ENCODE measurements around the gene LRBA.
A peak's percentile ranks its signal among the peaks of the same experiment; 100 is the strongest.
"Not testable (repeated sequence)": the region's sequence is repeated elsewhere in the genome, so short reads cannot be mapped to it uniquely, and the experiment has no call there.

LRBA gene

DNA sequence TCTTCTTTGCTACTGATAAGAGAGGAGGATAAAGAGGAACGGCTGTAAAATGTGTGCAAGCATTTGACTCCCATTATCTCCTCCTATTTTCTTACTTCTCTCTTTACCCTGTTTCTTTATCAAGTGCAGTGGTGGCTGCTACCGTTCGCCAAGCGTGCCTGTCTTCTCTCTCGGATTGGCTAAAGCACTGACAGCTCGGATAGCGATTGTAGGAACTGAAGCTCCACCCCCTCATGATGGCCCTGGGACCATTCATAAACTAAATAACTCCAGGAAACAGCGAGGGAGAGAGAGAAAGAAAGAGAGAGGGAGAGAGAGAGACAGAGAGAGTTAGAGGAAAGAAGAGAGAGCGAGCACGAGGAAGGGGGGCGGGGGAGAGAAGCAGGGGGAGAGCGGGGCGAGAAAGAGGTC lies 433.4 kb downstream of the LRBA start:
- no peak for DNase-seq

DNA sequence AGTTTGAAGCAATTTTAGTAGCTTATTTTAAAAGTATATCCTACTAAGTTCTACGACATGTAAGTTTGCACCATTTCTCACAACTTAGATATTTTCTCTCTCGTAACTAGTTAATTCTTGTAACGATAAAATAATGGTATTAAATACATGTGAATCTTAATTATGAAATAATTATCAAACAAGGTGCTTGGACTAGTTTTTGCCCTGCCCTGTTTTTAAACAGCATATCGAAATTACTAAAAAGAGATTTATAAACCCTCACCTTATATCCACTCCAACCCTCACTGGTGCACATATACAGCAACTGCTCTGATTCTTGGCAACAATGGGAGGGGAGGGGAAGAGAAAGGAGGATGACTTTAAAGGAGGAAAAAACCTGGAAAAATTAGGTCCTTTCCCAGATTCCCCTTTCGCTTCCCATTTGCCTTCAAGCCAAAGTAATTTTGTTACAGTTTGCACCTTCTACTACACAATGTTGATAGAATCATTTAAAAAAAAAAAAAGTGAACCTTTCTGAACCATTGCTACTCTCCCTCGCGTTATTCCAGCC lies 434.0 kb downstream of the LRBA start:
- no peak for DNase-seq

DNA sequence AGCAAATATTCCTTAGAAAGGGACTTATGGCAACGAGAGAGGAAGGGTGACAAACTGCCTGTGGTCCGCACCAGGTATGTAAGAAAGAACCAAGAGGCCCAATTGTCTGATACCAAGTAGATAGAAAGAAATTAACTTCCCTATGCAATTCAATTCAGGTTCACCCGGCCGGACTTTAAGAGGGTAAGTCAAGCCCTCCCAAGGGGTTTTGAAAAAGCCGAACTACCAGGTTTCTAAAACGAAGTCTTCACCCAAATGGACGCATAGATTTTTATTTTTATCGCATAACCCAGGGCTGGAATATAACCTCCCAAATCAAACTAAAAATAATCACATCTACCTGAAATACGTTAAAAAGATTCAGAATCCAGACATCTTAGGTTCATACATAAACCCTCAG lies 434.8 kb downstream of the LRBA start:
- DNase-seq: no peak

DNA sequence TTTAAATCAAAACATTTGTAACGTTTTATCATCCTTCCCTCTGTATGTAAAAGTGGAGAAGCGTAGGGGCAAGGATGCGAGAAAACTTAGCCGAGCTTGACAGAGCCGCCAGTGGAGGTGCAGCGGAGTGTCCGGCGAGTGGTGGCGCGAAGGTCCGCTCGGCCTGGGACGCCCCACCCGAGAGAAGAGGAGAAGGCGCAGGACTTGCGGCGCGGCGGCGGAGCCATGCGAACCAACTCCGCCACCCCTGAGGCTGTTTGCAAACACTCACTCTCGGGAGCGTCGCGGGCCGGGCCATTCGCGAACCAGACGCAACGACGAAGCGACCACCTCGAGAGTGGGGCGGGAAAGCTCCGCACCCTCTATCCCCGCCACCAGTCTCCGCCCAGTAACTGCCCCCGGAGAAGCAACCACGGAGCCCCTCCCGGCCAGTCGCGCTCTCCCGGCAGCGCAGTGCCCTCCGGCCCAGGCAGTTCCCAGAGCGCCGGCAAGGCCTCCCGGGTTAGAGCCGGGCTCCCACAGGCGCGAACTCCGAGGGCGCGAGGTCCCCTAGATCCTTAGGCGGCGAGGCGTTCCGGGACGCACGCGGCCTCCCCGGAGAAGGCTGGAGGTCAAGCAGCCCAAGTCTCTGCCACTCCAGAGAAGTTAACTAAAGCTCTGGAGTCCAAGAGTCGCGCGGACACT lies 435.4 kb downstream of the LRBA start:
- no peak for DNase-seq

DNA sequence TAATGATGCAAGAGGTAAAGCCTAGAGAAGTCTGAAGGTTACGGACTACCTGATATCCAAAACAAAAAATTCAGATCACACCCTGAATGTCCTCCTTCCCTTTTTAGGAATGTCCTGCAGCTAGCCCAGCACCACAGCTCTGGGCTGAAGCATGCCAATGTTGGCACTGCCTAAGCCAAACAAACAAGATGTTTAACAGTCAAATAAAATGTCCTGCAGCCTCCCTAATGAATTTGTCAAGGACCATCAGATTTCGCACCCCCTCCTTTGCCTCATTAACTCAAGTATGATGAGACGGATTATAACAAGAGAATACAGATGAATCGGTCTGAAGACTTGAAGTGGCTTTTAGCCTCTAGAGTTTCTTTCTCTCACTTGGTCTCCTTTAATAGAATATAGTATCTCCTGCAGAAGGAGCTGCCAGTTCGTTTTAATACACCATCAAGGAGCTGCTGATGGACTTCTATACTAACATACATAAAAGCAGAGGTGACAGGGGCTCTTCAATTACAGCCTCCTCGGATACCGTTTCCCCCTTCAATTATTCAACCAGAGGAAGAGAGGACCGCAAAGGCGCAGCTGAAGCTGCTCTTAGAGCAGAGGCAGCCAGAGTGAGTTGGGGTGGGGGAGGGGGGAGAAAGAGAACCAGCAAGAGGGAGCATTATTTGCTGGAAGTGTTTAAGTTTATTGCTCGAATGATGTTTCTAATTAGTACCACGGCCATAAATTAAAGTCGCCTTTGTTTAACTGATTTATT lies 436.2 kb downstream of the LRBA start:
- no peak for DNase-seq

DNA sequence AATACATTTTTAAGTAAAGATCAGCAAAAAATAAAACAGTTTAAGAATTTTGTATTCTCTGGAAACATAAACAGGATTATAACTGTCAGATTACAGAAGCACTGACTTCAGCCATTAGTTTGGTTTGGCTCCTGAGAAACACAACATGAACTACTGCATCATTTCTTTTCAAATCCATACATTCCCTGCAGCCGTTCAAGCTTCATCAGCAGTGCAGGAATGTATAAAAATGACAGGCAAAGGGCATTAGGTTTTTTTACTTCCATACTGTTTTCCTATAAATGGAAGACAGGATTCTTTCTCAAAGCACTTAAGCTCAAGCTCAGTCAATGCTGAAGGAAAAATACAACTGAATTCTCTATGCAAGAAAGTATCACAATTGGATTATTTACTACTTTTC lies 437.3 kb downstream of the LRBA start:
- DNase-seq: no peak

DNA sequence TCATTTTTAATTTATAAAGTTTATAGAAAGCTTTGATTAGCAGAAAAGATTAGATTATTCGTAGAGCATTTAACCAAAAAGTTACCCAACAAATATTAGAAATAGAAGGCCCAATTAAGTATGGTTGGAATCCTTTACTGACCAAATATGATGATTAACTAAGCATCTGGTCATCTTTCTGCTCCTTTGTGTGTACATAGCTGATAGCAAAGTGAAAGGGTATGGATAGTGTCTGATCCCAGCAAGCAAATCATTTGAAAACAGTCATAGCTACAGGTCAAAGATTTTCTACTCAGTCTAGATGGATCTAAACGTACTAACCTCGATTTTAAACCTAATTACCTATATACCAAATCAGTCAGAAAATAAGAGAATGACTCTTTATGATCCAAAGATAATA lies 440.4 kb downstream of the LRBA start:
- DNase-seq: no peak

DNA sequence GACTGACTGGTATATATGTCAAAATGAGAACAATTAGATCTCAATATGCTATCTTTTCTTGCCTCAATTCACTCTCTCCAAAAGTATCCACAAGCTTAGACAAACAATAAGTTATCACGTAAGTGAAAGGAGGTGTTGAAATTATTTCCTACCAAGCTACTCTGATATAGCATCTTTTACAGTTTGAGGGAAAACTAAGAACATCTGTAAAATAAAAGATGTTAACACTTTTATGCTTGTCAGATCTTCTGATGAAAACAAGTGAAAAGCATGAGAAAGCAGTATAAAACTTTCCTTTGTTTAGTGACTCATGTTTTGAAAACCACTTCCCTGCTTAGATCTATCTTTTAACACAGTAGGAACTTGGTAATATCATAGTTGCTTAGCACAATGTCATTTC lies 441.6 kb downstream of the LRBA start:
- no peak for DNase-seq

DNA sequence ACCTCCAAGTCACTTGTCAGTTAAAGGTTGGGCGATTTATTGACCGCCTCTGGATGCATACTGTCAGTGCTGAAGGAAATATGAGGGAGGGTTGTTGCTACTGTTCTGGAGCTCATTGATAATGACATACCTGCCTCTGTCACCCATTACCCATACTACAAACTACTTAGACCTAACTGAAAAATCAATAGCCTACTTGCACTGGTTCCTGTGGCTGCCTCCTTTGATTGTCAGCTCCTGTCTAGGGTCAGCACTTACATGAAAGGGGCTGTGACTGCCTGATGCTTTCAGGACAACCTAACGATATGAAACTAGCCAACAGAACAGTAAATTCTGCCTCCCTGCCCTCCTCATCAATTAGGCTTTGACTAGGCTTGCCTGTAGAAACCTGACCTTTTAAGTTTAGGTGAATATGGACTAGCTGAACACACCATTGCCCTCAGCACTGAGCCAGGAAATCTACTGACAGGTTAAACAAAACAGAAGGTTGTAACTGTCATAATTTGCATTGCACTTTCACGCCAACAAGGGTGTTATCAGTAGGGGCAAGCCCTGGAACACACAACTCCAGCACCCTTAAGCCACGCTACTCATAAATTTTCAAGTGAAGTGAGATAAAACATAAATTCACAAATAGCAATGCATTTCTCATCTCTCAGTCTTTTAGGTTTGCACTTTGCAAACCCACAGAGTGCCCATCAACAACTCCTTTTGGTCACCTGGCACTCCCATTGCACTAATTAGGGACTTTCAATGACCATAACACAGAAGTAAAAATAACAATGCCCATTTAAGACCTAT lies 442.2 kb downstream of the LRBA start:
- DNase-seq: no peak

DNA sequence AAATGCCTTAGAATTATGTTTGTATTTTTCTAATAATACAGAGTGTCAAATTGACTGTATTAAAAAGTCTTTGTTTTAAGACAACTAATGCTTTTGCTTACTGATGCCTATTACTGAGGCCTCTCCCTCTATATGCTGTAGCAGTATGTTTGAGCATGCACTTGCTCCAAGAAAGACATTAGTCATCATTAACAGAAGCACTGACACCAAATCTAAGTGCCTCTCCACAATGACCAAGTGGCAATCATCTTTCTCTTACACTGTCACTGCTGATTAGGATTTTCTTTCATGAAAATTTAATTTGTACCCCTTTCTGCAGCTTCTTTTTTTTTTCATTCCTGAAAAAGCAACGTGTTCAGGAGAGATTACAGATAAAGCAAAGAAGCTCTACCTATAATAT lies 444.2 kb downstream of the LRBA start:
- DNase-seq: peak; percentile 21

DNA sequence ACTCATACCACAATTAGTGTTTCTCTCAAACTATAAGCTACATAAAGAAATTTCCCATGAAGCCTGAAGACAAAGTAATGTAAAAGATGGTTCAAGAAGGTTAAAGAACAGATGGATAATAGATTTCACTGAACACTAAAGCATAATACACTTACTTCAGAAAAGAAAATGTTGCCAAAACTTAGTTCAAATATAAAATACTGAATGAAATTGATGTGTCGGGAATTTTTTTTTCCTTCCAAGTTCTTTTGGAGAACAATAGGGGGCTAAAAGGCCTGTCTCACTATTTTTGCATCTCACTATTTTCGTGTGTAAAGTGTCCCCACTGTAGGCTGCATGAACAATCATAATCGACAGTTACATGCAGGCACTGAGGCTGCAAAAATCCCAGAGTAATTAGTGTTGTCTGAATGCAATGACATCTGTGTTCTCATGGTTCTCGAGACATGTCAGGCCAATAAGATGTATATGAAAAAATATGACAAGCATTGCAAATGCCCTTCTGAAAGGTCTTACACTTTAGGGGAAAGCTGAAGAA lies 445.0 kb downstream of the LRBA start:
- DNase-seq: no peak

DNA sequence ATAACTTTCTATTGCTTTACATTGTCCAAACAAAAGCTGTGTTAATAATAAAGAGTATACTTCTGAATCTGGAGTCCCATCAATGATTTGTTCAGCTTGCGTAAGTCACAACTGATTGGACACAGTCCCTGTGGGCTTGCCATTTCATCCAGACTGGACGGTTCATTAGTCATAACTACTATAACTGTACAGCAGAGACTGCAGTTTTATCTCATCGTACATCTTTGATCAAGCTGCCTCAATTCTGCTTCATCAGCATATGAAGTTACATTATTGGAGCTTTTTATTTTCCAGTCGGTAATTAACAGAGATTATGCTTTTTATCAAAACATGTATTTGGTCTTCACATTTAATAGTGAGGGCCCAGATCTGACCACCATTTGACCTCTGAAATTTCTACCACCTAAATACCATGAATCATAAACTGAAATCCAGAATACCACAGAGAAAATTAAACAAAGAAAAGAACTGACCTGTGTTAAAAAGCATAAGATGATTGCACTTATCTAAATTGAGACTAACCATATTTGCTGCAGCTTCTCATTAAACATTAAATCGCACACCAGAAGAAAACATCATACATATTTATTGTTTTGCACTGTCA lies 445.6 kb downstream of the LRBA start:
- DNase-seq: no peak

DNA sequence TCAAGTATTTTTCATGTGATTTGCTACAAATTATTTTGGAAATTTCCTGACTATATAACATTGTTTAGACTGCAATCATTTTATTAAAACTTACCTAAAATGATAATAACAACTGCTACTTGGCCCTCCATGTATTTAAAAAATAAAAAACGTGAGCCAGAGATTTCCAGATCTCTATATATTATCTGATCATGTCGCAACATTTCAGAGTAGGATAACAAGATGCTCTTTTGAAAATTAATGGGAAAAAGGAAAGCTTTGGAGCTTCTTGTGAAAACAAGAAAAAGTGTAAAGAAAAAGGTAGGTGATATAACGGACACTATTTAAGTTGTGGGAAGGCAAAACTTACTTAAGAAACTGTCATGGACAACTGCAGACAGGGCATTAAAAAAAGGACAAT lies 448.0 kb downstream of the LRBA start:
- no peak for DNase-seq

DNA sequence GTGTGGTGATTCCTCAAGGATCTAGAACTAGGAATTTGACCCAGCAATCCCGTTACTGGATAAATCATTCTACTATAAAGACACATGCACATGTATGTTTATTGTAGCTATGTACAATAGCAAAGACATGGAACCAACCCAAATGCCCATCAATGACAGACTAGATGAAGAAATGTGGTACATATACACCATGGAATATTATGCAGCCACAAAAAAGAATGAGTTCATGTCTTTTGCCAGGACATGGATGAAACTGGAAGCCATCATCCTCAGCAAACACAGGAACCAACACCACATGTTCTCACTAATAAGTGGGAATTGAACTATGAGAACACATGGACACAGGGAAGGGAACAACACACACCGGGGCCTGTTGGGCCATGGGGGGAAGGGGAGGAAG lies 450.1 kb downstream of the LRBA start:
- not testable (repeated sequence) for DNase-seq

DNA sequence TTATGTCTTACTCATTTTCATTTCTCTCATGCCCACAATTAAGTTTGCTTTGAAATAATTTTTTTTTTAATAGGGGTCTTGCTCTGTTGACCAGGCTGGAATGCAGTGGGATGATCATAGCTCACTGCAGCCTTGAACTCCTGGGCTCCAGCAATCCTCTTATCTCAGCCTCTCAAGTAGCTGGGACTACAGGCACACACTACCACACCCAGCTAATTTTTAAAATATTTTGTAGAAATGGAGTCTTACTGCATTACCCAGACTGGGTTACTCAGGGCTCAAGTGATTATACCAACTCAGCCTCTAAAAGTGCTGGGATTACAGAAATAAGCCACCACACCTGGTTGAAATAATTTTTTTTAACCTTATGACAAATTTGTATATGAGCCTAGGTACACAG lies 452.3 kb downstream of the LRBA start:
- DNase-seq: no peak

DNA sequence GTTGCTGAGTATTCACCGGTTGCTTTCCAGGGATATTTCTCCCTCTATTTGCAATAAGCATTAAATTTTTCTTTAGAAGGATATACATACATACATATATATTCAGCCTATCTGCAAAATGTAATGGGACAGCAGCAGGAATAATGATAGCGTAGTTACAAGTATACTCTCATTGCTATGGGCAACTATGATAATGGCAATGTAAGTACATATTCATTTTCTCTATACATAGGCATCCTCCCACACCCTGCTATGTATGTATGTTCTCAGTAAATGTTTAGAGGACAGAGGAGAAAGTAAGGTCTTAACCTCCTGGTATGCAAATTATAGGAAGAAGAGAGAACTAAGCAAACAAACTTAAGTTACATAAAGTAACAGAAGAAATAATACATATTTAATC lies 452.8 kb downstream of the LRBA start:
- no peak for DNase-seq

DNA sequence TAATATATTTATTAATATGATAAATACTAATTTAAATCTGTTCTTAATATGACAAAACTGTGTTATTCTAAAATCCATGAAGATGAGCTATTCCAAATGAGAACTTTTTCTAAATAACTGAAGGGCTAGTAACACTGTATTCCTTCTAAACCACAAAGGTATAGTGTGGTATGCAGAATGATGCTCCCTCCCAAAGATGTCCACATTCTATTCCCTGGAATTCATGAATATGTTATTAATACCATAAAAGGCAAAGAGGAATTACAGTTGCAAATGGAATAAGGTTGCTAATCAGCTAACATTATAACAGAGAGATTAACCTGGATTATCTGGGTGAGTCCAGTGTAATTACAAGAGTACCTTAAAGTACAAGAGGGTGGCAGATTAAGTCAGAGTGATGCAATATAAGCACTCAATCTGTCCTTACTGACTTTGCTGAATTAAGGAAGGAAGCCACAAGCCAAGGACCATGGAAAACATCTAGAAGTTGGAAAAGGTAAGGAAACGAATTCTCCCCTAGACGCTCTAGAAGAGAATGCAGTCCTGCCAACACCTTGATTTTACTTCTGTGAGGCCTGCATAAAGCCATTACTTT lies 453.8 kb downstream of the LRBA start:
- no peak for DNase-seq

DNA sequence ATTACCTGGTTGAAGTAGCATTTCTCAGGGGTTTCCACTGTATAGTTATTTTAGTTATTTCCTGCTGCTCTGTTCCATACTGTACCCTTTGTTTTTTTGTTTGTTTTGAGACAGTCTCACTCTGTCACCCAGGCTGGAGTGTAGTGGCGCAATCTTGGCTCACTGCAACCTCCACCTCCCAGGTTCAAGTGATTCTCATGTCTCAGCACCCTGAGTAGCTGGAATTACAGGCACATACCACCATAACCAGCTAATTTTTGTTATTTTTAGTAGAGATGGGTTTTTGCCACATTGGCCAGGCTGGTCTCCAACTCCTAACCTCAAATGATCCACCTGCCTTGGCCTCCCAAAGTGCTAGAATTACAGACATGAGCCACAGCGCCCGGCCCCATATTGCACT lies 457.3 kb downstream of the LRBA start:
- DNase-seq: not testable (repeated sequence)

DNA sequence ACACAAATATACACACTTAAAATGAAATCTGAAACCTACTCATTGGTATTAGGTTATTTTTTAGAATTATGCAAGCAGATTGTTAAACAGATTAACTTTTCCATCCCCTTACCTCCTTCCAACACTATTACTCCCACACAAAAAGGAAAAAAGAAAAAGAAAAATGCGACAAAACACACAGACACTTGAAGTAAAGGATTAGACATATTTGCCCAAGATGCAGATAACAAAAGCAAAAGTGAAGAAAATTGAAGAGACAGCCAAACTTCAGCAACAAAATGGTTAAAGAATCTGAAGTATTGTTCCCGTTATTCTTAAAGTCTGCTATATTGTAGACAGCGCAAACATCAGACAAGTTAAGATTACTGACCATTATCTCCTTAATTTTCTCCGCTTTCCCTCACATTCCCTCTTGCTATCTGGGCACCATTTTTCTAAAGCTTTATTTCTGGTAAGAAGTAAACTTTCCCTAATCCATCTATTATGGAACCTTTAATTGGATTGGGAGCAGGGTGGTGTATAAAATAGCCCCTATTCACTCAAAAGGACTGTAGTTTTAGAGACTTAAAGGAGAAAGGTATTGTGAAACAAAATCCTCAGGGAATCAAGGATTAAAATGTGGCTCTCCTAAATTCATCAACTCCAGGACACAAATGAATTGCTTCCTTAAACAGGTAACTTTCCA lies 467.8 kb downstream of the LRBA start:
- no peak for DNase-seq

DNA sequence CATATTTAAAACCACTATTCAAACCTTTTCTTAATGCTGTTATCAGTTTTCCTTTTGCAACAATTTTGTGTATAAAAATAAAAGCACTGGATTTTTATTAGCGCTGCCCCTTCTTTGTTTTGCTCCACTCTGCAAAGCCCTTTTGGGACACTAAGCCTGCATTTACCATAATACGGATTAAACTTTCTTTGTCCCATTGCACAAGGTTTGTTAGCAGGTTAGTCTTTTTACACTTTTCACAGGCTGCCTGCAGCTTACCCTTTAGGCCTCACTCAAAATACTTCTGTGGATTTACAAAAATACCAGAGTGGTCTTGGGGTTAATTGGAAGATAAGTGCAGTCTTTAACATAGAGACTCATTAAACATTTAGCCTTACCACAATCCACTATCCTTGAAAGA lies 468.8 kb downstream of the LRBA start:
- no peak for DNase-seq

DNA sequence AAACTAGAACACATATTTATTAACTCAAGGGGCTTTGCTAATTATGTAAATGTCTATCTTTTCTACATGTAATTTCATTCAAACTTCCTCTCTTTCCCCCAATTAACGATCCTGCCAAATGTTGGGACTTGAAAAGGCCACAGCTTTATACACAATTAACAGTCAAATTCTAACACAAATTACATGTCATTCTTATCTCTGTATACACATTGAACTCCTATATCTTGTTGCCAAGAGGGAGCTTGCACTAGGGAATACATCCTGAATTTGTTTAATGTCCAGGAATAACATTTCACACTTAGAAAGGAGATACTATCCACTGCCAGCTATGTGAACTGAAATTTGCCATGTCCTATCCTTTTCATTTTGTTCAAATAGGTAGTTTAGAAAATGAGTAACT lies 472.0 kb downstream of the LRBA start:
- no peak for DNase-seq

DNA sequence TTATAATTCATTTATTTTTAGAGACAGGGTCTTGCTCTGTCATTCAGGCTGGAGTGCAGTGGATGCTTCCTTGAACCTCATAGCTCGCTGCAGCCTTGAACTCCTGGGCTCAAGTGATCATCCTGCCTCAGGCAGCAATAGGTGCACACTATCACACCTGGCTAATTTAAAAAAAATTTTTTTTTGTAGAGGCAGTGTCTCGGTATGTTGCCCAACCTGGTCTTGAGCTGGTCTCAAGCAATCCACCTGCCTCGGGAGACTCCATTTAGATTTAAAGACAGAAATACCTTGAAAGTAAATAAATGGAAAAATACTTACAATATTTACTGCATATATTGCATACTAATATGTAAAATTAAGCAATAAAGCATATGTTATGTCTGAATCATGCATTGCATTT lies 473.4 kb downstream of the LRBA start:
- no peak for DNase-seq

All from NCI-H1417 treated with DMSO at 0.1 percent for 48 hours (cell line).